ENCODE data around the gene HOXC6.

The HOXC6 gene

GRCh38 chr12:54009171-54010052 is 18.8 kb upstream of the HOXC6 start:
- no peak for DNase-seq (ENCODE audit: low read depth)
- no peak for TF ChIP-seq CTCF (conservative IDR thresholded peaks at IDR 0.05; ENCODE audit: low read depth, low read length)
- H3K4me3 ChIP-seq (ENCODE audit: low read depth, low read length), result no peak overlapping the region

DNA sequence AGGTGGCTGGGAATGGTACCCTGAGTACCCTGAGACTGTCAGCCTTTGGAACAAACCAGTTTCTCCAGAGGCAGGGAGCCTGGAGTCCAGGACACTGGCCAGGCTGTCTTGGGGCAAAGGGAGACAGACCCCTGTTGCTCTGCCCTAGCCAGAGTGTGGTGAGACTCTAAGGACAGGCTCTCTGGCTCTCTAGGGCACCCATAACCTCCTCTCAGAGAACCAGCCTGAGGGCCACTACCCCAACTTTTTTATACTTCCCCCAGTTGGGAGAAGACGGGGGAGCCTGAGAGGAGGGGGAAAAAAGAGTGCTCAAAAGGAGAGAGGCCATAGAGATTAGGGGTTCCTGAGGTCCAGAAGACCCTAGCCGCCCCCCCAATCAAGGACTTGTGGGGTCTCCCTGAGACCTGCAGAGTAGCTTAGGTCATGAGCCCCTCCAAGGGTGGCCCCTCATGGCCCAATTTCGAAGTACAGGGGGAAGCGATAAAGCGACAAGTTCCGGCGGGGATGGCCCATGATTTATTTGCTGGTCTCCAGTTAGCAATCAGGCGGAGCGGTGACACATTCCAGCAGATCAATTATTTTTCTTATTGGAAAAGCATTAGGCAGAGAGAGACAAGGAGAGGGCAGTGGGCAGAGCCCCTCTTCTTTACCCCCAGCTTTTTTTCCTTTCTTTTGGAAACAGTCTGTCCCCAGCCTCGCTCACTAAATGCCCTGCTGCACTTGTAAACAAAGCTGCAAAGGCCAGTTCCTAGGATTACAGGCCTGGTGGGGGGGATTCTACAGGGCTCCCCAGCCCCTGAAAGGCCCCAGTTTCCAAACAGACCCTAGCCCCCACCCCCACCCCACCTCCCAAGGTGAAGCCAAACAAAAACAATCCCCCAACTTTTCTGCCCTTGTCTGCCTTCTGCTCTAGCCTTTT is 17.9 kb upstream of the HOXC6 start:
- DNase-seq (ENCODE audit: low read depth), result no peak
- no peak for TF ChIP-seq CTCF (conservative IDR thresholded peaks at IDR 0.05; ENCODE audit: low read depth, low read length)
- no peak overlapping the region for H3K4me3 ChIP-seq (ENCODE audit: low read depth, low read length)

DNA sequence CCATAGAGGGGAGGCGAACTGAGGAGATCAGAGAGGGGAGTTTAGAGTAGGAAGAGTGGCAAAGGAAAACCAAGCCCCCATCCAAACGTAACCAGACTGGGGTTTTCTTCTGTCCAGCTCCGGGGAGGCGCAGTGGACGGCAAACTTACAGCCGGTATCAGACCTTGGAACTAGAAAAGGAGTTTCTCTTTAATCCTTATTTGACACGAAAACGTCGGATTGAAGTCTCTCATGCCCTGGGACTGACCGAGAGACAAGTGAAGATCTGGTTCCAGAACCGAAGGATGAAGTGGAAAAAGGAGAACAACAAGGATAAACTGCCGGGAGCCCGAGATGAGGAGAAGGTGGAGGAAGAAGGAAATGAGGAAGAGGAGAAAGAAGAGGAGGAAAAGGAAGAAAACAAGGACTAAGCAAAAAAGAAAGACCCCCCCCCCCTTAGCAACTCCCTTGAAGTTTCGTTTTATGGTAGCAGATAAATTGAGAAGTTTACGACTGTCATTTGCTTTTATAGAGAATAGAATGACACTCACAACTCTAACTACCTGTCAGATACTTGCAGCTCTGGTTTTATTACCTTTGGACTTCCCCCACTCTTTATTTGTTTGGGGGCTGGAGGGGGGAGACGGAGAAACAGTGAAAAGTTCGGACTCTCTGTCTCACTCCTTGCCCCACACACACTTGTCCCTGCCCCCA is 17.1 kb upstream of the HOXC6 start:
- no peak overlapping the region for H3K4me3 ChIP-seq (ENCODE audit: low read depth, low read length)
- TF ChIP-seq CTCF (conservative IDR thresholded peaks at IDR 0.05; ENCODE audit: low read depth, low read length), result no peak
- no peak for DNase-seq (ENCODE audit: low read depth)

GRCh38 chr12:54011665-54012532 is 16.3 kb upstream of the HOXC6 start:
- no peak for DNase-seq (ENCODE audit: low read depth)
- TF ChIP-seq CTCF (conservative IDR thresholded peaks at IDR 0.05; ENCODE audit: low read depth, low read length), result no peak
- no peak overlapping the region for H3K4me3 ChIP-seq (ENCODE audit: low read depth, low read length)

- H3K4me3 ChIP-seq (ENCODE audit: low read depth, low read length), result no peak overlapping the region
- no peak for DNase-seq (ENCODE audit: low read depth)
- no peak for TF ChIP-seq CTCF (conservative IDR thresholded peaks at IDR 0.05; ENCODE audit: low read depth, low read length)
Measured at GRCh38 chr12:54012631-54013409, 15.4 kb upstream of the HOXC6 start.

Measured in choroid plexus epithelial cell (primary cell).